Measurements from ENCODE around the gene FAM229A. TPM values are rescaled to one million over a fixed set of nuclear protein-coding genes. Genes with fewer than 3 reads are reported as not detected.

The FAM229A gene
- total and polyA plus RNA-seq, 9 of the 15 experiments (the other 6 are each of a cell fraction or from before 2014, with no cell fraction given) = 0.04 to 21.6 (median 7.4) TPM

DNA sequence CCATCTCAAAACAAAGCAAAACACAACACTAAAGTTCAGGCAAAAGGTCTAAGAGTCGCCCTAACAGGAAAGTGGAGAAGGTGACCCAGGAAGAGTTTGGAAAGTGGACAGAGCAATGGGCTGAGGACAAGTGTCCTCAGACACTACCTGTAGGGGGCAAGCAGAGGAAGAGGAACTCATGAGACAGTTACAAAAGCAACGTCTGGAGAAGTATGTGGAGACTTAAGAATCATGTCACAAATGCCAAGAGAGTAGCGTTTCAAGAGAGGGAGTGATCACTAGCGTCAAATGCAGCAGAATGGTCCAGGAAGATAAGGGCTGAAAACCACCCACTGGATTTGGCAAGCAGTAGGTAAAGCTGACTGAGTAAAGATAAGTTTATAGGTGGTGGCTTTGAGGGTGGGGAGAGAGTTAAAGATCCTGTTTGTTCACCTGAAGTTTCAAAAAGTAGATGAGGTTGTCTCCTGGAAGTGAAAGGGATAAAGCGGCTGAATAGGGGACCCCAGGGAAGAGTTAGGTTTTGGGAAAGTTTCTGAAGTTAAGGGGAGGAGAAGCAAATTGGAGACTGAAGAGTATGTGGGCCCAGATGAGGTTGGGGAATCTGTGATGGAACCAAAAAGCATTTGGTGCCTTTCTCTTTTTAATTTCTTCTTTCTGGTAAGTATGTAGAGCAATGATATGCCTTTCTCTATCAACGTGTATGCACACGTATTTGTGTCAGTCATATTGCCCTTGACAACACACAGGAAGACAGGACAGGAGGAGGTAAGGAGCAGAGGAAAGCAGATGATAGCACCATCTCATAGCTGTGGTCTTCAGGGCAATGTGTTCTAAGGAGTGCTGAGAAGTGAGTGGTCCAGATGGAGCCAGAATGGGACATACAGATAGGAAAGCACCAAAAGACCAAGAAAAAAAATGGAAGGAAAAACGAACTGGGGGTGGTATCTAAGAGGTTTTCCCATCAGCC lies 28.9 kb upstream of the FAM229A start (continued):
- no peak for TF ChIP-seq BRF1 (IDR thresholded peaks at IDR 0.05; ENCODE audit: borderline replicate concordance, extremely low read depth, insufficient read length)
- peak; percentile 75 for TF ChIP-seq FOXP1 (CRISPR knock-in tag; IDR thresholded peaks at IDR 0.05)

DNA sequence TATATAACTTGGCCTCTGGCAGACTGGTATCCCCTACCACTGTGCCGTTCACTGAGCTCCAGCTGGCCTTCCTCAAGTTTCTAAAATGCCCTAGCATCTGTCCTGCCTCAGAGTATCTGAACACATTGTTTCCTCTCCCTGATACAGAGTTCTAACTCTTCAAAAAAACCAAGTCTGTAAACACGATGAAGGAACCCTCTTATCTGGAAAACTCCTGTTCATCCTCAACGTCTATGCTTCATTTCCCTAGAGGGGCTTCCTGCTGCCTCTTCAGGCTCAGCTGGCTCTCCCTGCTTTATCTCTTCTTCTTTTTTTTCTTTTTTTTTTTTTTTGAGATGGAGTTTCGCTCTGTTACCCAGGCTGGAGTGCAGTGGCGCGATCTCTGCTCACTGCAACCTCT lies 26.4 kb upstream of the FAM229A start:
- no peak overlapping the region for H3K4me3 ChIP-seq
- H3K9ac ChIP-seq (ENCODE audit: insufficient read depth in 1 of 2, low read depth in 2 of 2, low read length in 2 of 2) = peak overlapping the region in 1 of 2 experiments; percentile 6; a peak in 2 of 4 replicates
- H2AFZ ChIP-seq (ENCODE audit: low read depth, low read length) = no peak overlapping the region
- peaks cover 5% of the 10 kb centered on the region; the same call in 1 of the 2 replicates for H4K20me1 ChIP-seq (replicated peaks; ENCODE audit: control insufficient read depth, insufficient read depth, low read length)
- H3K4me1 ChIP-seq (replicated peaks in 1 of 2; ENCODE audit: control insufficient read depth in 2 of 2, insufficient read depth in 2 of 2, low read length in 2 of 2) = peaks cover 44 to 54% of the 10 kb centered on the region in 2 experiments
- no peak for ATAC-seq
- BruUV-seq (replicated peaks) = no TSS peak
- H3K27ac ChIP-seq (ENCODE audit: extremely low read depth, low read depth, low read length) = peak overlapping the region; percentile 25; the same call in 2 of the 3 replicates
- H3K79me2 ChIP-seq (ENCODE audit: control insufficient read depth, insufficient read depth, low read length) = peaks cover 73% of the 10 kb centered on the region
- DNase-seq (ENCODE audit: extremely low read depth in 1 of 4, low spot score in 3 of 4) = peak in 1 of 4 experiments; percentile 48
- intact Hi-C loops (cut with micrococcal nuclease) (no loop called here), in situ Hi-C loops (cut with MboI) (no loop called here)
- TF ChIP-seq CBFA2T3 (IDR thresholded peaks at IDR 0.05) (peak; percentile 6; the same call in 1 of the 2 replicates), DPF2 (IDR thresholded peaks at IDR 0.05) (0 out of 2 replicates have a peak, but pooled peaks have one; percentile 14), PHTF2 (CRISPR knock-in tag; IDR thresholded peaks at IDR 0.05) (no peak), ETV5 (CRISPR knock-in tag; IDR thresholded peaks at IDR 0.05; ENCODE audit: low read depth) (no peak), ZEB2 (IDR thresholded peaks at IDR 0.05) (no peak), POLR2A (conservative IDR thresholded peaks at IDR 0.05) (0 out of 2 replicates have a peak, but pooled peaks have one; percentile 22), OTX1 (CRISPR knock-in tag; IDR thresholded peaks at IDR 0.05) (no peak), CBX1 (IDR thresholded peaks at IDR 0.05; ENCODE audit: low read depth) (no peak), TCF7L2 (IDR thresholded peaks at IDR 0.05; ENCODE audit: low read depth, low read length) (no peak), SP2 (IDR thresholded peaks at IDR 0.05; ENCODE audit: extremely low read depth, low read depth, low read length, poor library complexity, severe bottlenecking) (no peak)
- TF ChIP-seq, protein P1, sequence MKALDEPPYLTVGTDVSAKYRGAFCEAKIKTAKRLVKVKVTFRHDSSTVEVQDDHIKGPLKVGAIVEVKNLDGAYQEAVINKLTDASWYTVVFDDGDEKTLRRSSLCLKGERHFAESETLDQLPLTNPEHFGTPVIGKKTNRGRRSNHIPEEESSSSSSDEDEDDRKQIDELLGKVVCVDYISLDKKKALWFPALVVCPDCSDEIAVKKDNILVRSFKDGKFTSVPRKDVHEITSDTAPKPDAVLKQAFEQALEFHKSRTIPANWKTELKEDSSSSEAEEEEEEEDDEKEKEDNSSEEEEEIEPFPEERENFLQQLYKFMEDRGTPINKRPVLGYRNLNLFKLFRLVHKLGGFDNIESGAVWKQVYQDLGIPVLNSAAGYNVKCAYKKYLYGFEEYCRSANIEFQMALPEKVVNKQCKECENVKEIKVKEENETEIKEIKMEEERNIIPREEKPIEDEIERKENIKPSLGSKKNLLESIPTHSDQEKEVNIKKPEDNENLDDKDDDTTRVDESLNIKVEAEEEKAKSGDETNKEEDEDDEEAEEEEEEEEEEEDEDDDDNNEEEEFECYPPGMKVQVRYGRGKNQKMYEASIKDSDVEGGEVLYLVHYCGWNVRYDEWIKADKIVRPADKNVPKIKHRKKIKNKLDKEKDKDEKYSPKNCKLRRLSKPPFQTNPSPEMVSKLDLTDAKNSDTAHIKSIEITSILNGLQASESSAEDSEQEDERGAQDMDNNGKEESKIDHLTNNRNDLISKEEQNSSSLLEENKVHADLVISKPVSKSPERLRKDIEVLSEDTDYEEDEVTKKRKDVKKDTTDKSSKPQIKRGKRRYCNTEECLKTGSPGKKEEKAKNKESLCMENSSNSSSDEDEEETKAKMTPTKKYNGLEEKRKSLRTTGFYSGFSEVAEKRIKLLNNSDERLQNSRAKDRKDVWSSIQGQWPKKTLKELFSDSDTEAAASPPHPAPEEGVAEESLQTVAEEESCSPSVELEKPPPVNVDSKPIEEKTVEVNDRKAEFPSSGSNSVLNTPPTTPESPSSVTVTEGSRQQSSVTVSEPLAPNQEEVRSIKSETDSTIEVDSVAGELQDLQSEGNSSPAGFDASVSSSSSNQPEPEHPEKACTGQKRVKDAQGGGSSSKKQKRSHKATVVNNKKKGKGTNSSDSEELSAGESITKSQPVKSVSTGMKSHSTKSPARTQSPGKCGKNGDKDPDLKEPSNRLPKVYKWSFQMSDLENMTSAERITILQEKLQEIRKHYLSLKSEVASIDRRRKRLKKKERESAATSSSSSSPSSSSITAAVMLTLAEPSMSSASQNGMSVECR (CRISPR knock-in tag; IDR thresholded peaks at IDR 0.05) = no peak
- ChIA-PET CTCF (ENCODE audit: low intra/inter-chr PET ratio) (no interaction called here), POLR2A (interaction anchor here (2.9 to 7.7 kb wide), 3 partner anchors 8 to 54 kb away, joined by 11 to 62 read pairs (median 47); partner anchors contain the start of gene MARCKSL1)
- H3K36me3 ChIP-seq (ENCODE audit: control insufficient read depth, insufficient read depth, low read length) = peaks cover 87% of the 10 kb centered on the region
- H3K9me1 ChIP-seq (ENCODE audit: control insufficient read depth, insufficient read depth, low read length) = peaks cover 11% of the 10 kb centered on the region
- H3K27me3 ChIP-seq (ENCODE audit: control insufficient read depth in 2 of 2, insufficient read depth in 2 of 2, low read length in 2 of 2) = no peaks in the 10 kb centered on the region
- no peaks in the 10 kb centered on the region; the same call in 1 of the 2 replicates for H3K9me3 ChIP-seq (replicated peaks; ENCODE audit: control insufficient read depth, insufficient read depth, low read depth, low read length)
- FAIRE-seq = peak; percentile 11
- H3K4me2 ChIP-seq (ENCODE audit: insufficient read depth, low read length) = peak overlapping the region; percentile 23; the same call in 1 of the 2 replicates
- WGBS (ENCODE audit: insufficient coverage, low coverage, missing lambda C conversion rate) = 38% methylated on average over 3 of the region's 6 CpGs

Measured in K562 (cell line).